HUDEP-2 (cell line): ENCODE measurements around the gene N4BP2.

Source experiments
- DNase-seq, 76 experiments: peaks; one replicate each; lab custom pipeline; 2025; ENCODE audit not compliant: unreplicated experiment in 76 of 76; lab: John Stamatoyannopoulos, UW

Gene N4BP2

DNA sequence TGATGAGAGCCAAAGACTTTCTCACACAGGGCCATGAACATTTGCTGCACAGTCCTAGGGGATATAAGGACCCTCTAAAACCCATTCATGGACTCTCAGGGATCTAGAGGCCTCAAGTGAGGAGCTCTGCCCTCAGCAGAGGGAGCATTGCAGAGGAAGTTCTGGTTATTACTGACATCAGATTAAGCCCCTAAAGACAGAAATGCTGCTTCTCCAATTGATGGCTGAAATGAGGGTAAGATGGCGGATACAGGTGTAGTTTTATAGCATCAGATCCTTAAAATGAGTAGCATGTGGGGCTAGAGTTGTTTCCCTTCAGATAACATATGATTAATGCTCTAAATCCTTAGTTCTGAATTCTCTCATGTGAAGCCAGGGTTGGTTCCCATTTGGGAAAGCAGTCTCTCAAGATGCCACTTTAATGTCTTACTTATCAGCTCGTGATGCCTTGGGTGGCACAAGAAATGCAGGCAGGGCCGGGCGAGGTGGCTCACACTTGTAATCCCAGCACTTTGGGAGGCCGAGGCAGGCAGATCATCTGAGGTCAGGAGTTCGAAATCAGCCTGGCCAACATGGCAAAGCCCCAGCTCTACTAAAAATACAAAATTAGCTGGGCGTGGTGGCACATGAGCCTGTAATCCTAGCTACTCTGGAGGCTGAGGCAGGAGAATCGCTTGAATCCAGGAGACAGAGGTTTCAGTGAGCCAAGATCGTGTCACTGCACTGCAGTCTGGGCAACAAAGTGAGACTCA lies 148.0 kb downstream of the N4BP2 start:
- DNase-seq = peak in 27 of 76 experiments; percentile 16 to 75 (median 41)

- peak in 72 of 76 experiments; percentile 6 to 87 (median 52) for DNase-seq
Observed at GRCh38 chr4:40205259-40206198, 148.9 kb downstream of the N4BP2 start.

DNA sequence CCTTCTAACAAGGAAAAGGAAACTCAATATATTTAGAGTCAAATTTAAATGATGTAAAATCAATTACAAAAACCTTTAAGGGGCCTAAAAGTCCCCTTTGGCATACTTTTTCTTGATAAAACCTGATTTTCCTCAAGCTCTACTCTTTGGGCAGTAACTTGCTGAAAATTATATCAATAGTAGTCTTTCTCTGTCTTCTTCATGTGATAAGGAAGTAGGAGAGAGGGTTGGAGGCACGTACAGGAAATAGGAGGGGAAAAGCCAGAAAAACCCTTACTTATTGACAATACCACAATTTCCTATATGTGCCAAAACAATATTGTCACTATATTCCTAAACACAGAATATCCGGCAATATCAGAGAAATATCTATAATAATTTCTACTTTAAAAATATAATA lies 149.8 kb downstream of the N4BP2 start:
- DNase-seq = peak in 6 of 76 experiments; percentile 6 to 29 (median 10)
